Thyroid gland (tissue), 4 donors: ENCODE results near the gene COL26A1.

Experiments
- CTCF ChIP-seq, 6 experiments: fragments of 200-600 bp in 3 of 6; fragments of 450-650 bp in 3 of 6; sonication (generic) in 3 of 6; IDR thresholded peaks; one replicate each; pipeline ENCODE4 v1.5.1; 2016 to 2019; ENCODE audit warnings: antibody characterized with exemption in 6 of 6, mild to moderate bottlenecking in 2 of 6, inconsistent platforms in 1 of 6, moderate library complexity in 1 of 6
- POLR2A ChIP-seq, 2 donors: fragments of 450-650 bp; IDR thresholded peaks; one replicate each; pipeline ENCODE4 v1.6.1; 2017; ENCODE audit warnings: antibody characterized with exemption in 2 of 2, mild to moderate bottlenecking in 2 of 2, moderate library complexity in 1 of 2

- no peak for TF ChIP-seq POLR2A (IDR thresholded peaks at IDR 0.05)
- TF ChIP-seq CTCF (IDR thresholded peaks at IDR 0.05): no peak
These were observed 203.0 kb downstream of the COL26A1 start for GRCh38 chr7:101565601-101566209.
